ENCODE results near the gene RBP5. TPM values are rescaled to one million over a fixed set of nuclear protein-coding genes. Genes with fewer than 3 reads are reported as not detected.

The RBP5 gene
- total RNA-seq, 1 experiment from 2014 or later, result 2.3 TPM

- no peaks in the 10 kb centered on the region for H3K4me1 Mint-ChIP-seq (ENCODE audit: low read depth, unreplicated experiment)
- no TSS peak for BruUV-seq (replicated peaks)
- DNase-seq, result no peak
- H3K36me3 Mint-ChIP-seq (ENCODE audit: insufficient read depth, unreplicated experiment), result no peaks in the 10 kb centered on the region
- TF ChIP-seq, protein P1, sequence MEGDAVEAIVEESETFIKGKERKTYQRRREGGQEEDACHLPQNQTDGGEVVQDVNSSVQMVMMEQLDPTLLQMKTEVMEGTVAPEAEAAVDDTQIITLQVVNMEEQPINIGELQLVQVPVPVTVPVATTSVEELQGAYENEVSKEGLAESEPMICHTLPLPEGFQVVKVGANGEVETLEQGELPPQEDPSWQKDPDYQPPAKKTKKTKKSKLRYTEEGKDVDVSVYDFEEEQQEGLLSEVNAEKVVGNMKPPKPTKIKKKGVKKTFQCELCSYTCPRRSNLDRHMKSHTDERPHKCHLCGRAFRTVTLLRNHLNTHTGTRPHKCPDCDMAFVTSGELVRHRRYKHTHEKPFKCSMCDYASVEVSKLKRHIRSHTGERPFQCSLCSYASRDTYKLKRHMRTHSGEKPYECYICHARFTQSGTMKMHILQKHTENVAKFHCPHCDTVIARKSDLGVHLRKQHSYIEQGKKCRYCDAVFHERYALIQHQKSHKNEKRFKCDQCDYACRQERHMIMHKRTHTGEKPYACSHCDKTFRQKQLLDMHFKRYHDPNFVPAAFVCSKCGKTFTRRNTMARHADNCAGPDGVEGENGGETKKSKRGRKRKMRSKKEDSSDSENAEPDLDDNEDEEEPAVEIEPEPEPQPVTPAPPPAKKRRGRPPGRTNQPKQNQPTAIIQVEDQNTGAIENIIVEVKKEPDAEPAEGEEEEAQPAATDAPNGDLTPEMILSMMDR (IDR thresholded peaks at IDR 0.05; ENCODE audit: unreplicated experiment), result no peak
- peaks cover 16% of the 10 kb centered on the region for H3K9me3 Mint-ChIP-seq (ENCODE audit: low read depth, unreplicated experiment)
- peaks cover 38% of the 10 kb centered on the region for H3K27me3 Mint-ChIP-seq (ENCODE audit: unreplicated experiment)
- no peak overlapping the region for H3K4me3 Mint-ChIP-seq (ENCODE audit: low read depth, unreplicated experiment)
- CTCF ChIA-PET, result no interaction called here
- H3K27ac Mint-ChIP-seq (ENCODE audit: unreplicated experiment), result no peak overlapping the region
- intact Hi-C loops (cut with micrococcal nuclease; ENCODE audit: unreplicated experiment), result no loop called here
Observed at GRCh38 chr12:7171854-7172253, 43.2 kb upstream of the RBP5 start.

GRCh38 chr12:7169951-7170350, 41.3 kb upstream of the RBP5 start:
- TF ChIP-seq, protein P1 (IDR thresholded peaks at IDR 0.05; ENCODE audit: unreplicated experiment), result no peak
- BruUV-seq (replicated peaks), result no TSS peak
- intact Hi-C loops (cut with micrococcal nuclease; ENCODE audit: unreplicated experiment), result no loop called here
- H3K4me1 Mint-ChIP-seq (ENCODE audit: low read depth, unreplicated experiment), result no peaks in the 10 kb centered on the region
- H3K27ac Mint-ChIP-seq (ENCODE audit: unreplicated experiment), result no peak overlapping the region
- DNase-seq, result no peak
- no peak overlapping the region for H3K4me3 Mint-ChIP-seq (ENCODE audit: low read depth, unreplicated experiment)
- peaks cover 31% of the 10 kb centered on the region for H3K27me3 Mint-ChIP-seq (ENCODE audit: unreplicated experiment)
- CTCF ChIA-PET, result no interaction called here
- no peaks in the 10 kb centered on the region for H3K36me3 Mint-ChIP-seq (ENCODE audit: insufficient read depth, unreplicated experiment)
- H3K9me3 Mint-ChIP-seq (ENCODE audit: low read depth, unreplicated experiment), result peaks cover 23% of the 10 kb centered on the region

GRCh38 chr12:7162691-7163114, 34.0 kb upstream of the RBP5 start:
- Mint-ChIP-seq H3K4me1 (ENCODE audit: low read depth, unreplicated experiment) (peaks cover 9% of the 10 kb centered on the region), H3K4me3 (ENCODE audit: low read depth, unreplicated experiment) (peak overlapping the region; percentile 64), H3K27me3 (ENCODE audit: unreplicated experiment) (peaks cover 52% of the 10 kb centered on the region), H3K9me3 (ENCODE audit: low read depth, unreplicated experiment) (peaks cover 10% of the 10 kb centered on the region), H3K36me3 (ENCODE audit: insufficient read depth, unreplicated experiment) (peaks cover 4% of the 10 kb centered on the region), H3K27ac (ENCODE audit: unreplicated experiment) (no peak overlapping the region)
- CTCF ChIA-PET, result interaction anchor here (0.6 kb wide), 1 partner anchor 477 kb away, joined by 3 read pairs; no protein-coding TSS in a partner anchor
- DNase-seq, result peak; percentile 75
- TF ChIP-seq, protein P1 (IDR thresholded peaks at IDR 0.05; ENCODE audit: unreplicated experiment), result peak; percentile 51
- intact Hi-C loops (cut with micrococcal nuclease; ENCODE audit: unreplicated experiment), result no loop called here
- no TSS peak for BruUV-seq (replicated peaks)

DNA sequence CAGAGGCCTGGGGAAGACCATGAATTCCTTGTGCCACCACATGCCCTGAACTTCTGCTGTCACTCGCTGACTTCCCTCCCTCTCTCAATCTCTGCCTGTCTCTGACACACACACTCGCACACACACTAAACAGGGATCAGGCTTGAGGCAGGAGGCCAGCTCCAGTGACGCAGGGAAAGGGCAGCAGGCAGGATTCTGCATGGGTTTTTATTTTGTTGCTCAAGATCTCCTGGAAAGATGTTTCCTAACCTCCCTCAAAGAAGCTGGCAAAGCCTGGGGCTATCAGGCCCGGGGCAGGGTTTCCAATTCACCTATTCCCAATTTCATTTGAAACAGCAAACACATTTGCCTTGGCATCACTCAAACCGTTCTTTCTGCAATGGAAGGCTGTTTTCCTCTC, 33.1 kb upstream of the RBP5 start:
- TF ChIP-seq, protein P1 (IDR thresholded peaks at IDR 0.05; ENCODE audit: unreplicated experiment), result no peak
- CTCF ChIA-PET, result no interaction called here
- BruUV-seq (replicated peaks), result no TSS peak
- Mint-ChIP-seq H3K4me3 (ENCODE audit: low read depth, unreplicated experiment) (no peak overlapping the region), H3K4me1 (ENCODE audit: low read depth, unreplicated experiment) (peaks cover 9% of the 10 kb centered on the region), H3K36me3 (ENCODE audit: insufficient read depth, unreplicated experiment) (peaks cover 4% of the 10 kb centered on the region), H3K27ac (ENCODE audit: unreplicated experiment) (no peak overlapping the region), H3K27me3 (ENCODE audit: unreplicated experiment) (peaks cover 52% of the 10 kb centered on the region), H3K9me3 (ENCODE audit: low read depth, unreplicated experiment) (peaks cover 6% of the 10 kb centered on the region)
- no peak for DNase-seq
- intact Hi-C loops (cut with micrococcal nuclease; ENCODE audit: unreplicated experiment), result no loop called here

Measured in Calu3 (cell line).